CD4-positive, alpha-beta T cell treated with Interleukin-4 for 1 hour (primary cell): ENCODE results near the gene CEND1.
"Not testable (repeated sequence)": the region's sequence is repeated elsewhere in the genome, so short reads cannot be mapped to it uniquely, and the experiment has no call there.

Experiments
- DNase-seq, 2 donors: peaks; one replicate each; pipeline ENCODE4 v3.0.0-alpha.2; 2020 to 2022

The CEND1 gene

GRCh38 chr11:763073-763463 is 26.8 kb downstream of the CEND1 start:
- DNase-seq: no peak

- no peak for DNase-seq
Observed at GRCh38 chr11:762421-763072, 27.3 kb downstream of the CEND1 start.

GRCh38 chr11:761526-762108 is 28.3 kb downstream of the CEND1 start:
- no peak for DNase-seq

GRCh38 chr11:760236-760635 is 29.7 kb downstream of the CEND1 start:
- DNase-seq: no peak

GRCh38 chr11:749731-750130 is 40.2 kb downstream of the CEND1 start:
- DNase-seq: no peak

- no peak for DNase-seq
Observed at GRCh38 chr11:748007-748359, 41.9 kb downstream of the CEND1 start.

GRCh38 chr11:747158-748006 is 42.5 kb downstream of the CEND1 start, which contains the start of gene TALDO1:
TSS of gene TALDO1 (plus strand) at chr11:747464. CDS start at chr11:747482, 18 bp downstream.
- peak; percentile 86 for DNase-seq

- peak in 1 of 2 donors; percentile 23 for DNase-seq
Observed at GRCh38 chr11:746289-747157, 43.4 kb downstream of the CEND1 start.

GRCh38 chr11:745428-745827 is 44.5 kb downstream of the CEND1 start:
- DNase-seq: no peak

- no peak for DNase-seq
Observed at GRCh38 chr11:742571-743201, 47.2 kb downstream of the CEND1 start.

- no peak for DNase-seq
Observed at GRCh38 chr11:742156-742546, 47.7 kb downstream of the CEND1 start.

- not testable (repeated sequence) for DNase-seq
Observed at GRCh38 chr11:737899-738298, 52.0 kb downstream of the CEND1 start.

GRCh38 chr11:737366-737765 is 52.5 kb downstream of the CEND1 start:
- no peak for DNase-seq
